DMS53 treated with DMSO at 0.1 percent for 48 hours (cell line): ENCODE measurements around the gene COX19.
"Not testable (repeated sequence)": the region's sequence is repeated elsewhere in the genome, so short reads cannot be mapped to it uniquely, and the experiment has no call there.

Experiments used
- DNase-seq: peaks from one replicate; lab custom pipeline; 2025; ENCODE audit not compliant: unreplicated experiment; lab: John Stamatoyannopoulos, UW

Gene COX19

DNA sequence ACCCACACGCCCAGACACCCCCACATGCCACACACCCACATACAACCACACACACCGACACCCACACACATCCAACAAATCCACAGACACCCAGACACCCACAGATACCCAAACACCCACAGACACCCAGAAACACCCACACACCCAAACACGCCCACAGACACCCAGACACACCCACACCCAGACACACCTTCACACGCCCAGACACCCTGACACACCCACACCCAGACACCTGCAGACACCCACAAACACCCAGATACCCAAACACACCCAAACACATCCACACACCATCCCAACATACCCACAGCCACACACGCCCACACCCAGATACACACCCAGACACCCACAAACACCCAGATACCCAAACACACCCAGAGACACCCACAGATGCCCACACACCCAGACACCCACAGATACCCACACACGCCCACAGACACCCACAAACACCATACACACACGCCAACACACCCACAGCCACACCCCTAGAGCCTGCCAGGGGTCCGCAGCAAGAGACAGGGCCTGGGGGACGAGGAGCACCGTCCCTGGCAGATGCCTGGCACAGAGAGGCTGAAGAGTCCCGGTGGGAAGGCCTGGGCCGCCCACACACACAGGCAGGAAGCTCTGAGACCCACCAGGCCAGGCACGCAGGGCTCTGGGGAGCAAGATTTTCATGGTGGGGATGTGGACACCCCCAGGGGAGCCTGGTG lies 36.1 kb upstream of the COX19 start:
- DNase-seq, result no peak

DNA sequence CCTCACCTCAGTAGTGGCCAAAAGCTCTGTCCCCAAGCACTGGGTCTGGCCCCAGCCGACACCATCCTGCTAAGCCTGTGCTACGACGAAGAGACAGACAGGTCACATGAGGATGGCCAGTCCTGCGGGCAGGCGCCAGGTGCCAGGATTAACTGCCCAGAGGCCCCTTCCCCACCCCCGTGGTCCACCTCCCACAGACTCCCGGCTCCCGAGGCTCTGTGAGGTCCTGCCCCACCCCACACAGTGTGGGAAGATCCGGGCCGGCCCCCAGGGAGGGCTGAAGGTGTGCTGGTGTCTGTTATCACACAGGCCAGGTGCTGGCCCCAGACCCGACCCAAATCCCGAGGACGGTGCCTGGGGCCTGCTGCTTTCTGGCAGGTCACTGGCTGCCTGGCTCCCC lies 34.9 kb upstream of the COX19 start:
- DNase-seq, result no peak

DNA sequence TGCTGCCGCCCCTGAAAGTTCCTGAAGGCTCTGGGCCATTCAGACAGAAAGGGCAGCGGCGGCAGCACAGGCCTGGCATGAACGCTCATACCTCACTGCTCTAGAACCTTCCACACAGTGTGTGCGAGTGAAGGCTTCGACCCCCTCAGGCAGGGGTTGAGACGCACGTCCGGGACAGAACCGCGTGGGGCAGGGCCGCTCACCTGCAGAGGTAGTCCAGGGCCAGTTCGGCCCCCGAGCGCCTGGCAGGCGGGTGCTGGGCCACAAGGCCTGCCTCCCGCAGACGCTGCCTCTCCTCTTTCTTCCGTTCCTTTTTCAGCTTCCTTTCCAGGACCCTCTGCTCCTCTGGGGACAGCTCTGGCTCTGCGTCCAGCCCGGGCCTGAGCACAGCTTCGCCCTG lies 34.4 kb upstream of the COX19 start:
- no peak for DNase-seq

DNA sequence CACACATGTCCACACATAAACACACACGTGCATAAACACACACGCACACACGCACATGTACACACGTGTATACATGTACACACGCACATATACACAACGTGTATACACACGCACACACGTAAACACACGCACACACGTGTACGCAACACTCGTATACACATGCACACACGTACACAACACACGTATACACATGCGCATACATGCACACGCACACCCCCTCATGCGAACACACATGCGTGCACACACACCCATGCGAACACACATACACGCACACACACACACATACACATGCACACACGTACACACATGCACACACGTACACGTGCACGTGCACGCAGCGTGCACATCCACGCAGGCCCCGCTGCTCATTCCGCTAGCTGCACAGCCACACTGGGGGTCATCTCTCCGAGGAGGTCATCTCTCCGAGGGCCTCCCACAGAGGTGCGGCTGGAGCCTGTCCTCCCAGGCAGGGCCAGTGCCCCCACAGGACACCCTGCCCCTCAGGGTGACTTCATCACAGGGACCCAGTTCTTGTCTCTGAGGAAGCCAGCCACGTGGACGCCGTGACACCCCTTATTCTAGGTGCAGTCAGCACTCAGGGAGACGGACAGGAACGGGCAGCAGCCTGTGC lies 33.5 kb upstream of the COX19 start:
- DNase-seq, result no peak

DNA sequence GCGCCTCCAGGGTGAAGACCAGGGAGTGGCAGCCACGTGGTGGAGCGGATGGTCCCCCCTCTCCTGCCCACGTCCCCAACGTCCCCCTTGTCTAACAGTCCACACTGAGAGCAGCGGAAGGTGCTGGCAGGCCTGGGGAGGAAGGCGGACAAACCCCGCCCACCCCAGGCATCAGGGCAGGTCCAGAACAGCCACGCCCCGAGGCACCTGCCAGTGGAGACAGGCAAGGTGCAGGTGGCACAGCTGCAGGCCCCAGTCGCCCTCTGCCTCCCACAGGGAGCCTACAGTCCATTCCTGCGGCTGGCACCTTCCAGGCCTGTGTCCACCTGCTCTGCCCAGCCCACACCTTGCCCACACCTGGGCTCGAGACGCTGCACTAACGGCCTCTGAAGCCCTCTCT lies 32.6 kb upstream of the COX19 start:
- no peak for DNase-seq

DNA sequence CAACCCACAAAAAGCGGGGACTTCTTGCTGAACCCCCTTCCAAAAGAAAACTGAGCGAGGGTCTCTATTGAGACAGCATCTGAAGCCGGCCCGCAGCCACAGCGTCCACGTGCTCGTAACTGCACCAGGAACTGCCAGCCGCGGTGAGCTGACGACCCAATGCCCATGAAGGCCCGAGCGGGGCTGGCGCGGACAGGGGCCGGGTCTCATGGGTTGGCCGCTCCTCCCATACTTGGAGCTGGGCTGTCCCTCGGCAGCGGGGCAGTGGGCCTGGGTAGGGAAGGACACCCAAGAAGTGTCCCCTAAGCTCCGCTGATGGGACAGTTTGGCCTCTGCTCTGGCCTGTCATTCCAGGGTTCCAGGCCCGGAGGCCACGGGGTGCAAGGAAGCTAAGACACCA lies 30.0 kb upstream of the COX19 start:
- no peak for DNase-seq

DNA sequence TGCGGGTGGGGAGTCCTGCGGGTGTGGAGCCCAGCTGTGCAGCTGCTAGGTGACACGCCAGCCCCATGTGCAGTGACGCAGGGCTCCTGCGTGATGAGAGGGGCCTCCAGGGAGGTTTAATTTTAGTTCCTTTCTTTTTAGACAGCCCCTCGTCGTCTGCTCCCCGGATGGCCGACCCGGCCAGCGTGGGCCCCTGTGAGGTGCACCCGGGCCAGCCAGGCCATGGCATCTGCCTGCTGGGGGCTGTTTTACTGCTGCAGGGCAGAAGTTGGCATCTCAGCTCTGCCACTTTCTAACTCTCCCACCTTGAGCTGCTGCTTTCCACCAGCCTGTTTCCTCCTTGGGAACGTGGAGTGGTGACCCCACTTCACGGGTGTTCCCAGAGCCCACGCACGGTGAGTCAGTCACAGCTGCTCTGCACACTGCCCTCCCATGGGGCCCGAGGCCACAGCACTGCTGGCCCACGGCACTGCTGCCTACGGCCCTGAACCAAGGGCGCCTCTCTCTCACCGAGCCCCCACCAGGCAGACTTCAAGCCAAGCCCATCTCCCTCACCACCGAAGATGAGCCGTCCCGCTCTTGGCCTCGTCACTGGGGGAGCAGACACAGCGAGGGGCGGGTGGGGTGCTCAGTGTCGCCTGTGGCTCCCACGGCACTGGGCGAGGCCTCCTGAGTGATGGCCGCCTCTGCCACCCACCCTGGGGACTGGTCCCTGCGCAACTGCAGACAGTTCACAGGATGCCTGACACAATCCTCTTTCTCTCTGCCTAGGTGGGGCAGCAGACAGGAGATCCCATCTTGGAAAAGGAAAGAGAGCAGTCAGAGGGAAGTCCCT lies 28.9 kb upstream of the COX19 start:
- no peak for DNase-seq

DNA sequence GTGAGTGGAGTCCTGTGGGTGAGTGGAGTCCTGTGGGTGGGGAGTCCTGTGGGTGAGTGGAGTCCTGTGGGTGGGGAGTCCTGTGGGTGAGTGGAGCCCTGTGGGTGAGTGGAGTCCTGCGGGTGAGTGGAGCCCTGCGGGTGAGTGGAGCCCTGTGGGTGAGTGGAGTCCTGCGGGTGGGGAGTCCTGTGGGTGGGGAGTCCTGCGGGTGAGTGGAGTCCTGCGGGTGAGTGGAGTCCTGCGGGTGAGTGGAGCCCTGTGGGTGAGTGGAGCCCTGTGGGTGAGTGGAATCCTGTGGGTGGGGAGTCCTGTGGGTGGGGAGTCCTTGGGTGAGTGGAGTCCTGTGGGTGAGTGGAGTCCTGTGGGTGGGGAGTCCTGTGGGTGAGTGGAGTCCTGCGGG lies 27.1 kb upstream of the COX19 start:
- not testable (repeated sequence) for DNase-seq

DNA sequence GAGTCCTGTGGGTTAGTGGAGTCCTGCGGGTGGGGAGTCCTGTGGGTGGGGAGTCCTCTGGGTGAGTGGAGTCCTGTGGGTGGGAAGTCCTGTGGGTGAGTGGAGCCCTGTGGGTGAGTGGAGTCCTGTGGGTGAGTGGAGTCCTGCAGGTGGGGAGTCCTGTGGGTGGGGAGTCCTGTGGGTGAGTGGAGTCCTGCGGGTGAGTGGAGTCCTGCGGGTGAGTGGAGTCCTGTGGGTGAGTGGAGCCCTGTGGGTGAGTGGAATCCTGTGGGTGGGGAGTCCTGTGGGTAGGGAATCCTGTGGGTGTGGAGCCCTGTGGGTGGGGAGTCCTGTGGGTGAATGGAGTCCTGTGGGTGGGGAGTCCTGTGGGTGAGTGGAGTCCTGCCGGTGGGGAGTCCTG lies 26.7 kb upstream of the COX19 start:
- not testable (repeated sequence) for DNase-seq

DNA sequence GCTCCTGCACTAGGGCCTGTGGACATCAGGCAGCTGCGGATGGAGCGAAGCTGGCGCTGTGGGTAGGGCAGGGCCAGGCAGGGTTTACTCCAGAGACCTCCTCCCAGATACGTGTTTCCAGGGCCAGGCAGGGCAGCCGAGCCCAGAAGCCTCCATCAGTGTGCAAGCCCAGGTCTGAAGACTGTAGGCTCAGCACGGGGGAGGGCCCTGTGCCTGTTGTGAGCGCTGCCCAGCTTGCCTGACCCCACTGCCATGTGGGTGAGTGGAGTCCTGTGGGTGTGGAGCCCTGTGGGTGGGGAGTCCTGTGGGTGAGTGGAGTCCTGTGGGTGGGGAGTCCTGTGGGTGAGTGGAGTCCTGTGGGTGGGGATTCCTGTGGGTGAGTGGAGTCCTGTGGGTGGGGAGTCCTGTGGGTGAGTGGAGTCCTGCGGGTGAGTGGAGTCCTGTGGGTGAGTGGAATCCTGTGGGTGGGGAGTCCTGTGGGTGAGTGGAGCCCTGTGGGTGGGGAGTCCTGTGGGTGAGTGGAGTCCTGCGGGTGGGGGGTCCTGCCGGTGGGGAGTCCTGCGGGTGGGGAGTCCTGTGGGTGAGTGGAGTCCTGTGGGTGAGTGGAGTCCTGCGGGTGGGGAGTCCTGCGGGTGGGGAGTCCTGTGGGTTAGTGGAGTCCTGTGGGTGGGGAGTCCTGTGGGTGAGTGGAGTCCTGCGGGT lies 25.9 kb upstream of the COX19 start:
- DNase-seq, result not testable (repeated sequence)

DNA sequence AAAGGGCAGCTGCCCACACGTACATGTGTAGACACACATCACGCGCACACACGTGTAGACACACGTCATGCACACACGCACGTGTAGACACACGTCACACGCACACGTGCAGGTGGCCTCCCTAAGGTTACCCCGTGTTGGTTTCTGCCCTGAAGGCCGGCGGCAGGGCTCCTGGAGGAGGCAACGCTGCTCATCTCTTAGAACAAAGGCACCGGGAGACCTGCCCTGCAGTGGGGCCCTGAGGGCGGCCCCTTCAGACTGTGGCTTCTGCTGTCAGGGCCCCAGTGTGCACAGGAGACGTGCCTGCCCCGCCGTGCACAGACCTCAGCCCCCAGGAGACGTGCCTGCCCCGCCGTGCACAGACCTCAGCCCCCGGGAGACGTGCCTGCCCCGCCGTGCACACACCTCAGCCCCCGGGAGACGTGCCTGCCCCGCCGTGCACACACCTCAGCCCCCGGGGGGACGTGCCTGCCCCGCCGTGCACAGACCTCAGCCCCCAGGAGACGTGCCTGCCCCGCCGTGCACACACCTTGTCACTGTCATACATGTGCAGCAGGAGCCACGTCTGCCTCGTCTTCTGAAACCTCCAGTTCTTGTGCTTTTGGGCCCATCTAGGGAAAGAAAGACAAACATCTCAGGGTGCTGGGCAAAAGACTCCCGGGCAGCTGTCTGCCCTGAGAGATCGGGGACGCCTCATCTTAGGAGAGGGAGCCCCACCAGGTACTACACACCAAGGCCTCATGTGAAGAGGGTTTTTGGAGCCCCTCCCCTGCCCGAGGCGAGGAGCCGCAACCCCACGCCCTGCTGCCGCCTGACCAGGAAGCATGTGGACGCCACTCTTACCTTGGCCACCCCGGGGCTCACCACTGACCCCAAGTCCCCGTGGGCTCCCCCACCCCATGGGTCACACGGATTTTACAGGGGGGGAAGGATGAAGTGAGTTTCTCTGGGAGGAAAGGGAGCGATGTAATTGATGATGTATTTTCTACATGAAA lies 24.9 kb upstream of the COX19 start:
- DNase-seq, result no peak

DNA sequence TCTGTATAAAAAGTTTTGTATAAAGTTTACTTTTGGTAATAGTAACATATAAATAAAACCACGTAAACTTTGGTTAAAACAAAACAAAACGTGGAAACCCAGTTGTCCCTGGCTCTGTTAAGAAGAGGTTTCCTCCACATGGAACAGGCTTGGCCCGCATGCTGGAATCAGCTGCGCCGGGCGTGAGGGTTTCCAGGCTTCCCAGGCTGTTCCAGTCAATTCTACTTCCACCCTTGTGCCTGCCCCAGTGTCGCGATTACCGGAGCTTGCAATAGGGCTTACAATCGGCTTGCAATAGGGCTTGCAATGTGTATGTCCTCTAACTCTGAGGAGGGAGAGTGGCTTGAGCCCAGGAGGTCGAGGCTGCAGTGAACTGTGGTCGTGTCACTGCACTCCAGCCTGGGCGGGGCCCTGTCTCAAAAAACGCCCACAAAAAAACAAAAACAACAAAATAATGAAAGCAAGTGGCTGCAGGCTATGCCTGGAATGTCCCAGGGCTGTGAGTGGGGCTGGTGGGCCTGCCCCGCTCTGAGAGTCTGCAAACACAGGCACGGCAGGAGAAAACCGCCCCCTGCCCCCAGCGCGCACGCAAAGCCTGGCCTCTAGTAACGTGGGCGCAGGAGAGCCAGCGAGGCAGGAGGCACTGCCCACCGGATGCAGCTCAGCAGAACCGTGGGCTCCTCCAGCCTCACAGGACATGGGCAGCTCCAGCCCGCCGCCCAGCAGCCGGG lies 24.0 kb upstream of the COX19 start:
- no peak for DNase-seq

DNA sequence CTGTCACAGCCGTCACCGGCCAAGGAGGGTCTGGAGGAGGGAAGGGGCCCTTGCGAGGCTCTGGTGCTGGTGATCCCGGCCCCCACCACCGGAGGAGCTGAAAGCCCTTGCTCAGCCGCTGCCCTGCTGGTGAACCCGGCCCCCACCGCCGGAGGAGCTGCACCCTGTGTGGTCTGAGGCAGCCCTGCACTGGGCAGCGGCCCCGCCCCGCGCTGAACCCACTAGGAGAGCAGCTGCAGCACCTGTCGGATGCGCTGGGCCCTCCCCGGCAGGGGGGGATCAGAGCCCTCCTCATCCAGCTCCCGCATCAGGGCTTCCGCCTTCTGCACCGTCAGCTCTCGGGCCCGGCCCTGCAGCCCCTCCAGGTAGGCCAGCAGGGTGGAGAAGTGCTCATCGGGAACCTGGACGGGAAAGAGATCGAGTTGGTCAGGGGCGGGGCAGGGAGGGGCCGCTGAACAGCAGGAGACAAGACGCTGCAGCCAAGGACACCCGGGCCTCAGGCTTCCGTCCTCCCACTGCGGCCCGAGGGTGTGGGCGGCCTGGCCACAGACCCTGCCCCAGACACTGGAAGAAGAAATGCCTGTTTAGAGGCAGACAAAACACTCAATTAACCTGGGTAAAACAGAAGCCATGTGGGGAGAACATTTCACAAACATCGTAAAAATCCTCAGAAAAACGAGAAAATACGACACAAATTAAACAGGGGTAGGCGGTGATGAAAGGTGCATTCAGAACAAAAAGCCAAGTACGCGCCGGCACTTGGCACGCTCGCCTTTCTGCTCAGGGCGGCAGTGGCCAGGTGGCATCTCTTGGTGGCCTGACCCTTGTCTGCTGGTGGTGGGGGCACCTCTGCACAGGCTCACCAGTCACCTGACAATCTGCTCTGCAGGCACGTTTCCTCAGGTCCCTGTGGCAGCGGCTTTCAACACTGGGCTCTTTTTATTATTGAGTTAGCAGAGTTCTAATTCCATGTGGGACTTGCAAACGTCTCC lies 22.4 kb upstream of the COX19 start:
- DNase-seq, result no peak

DNA sequence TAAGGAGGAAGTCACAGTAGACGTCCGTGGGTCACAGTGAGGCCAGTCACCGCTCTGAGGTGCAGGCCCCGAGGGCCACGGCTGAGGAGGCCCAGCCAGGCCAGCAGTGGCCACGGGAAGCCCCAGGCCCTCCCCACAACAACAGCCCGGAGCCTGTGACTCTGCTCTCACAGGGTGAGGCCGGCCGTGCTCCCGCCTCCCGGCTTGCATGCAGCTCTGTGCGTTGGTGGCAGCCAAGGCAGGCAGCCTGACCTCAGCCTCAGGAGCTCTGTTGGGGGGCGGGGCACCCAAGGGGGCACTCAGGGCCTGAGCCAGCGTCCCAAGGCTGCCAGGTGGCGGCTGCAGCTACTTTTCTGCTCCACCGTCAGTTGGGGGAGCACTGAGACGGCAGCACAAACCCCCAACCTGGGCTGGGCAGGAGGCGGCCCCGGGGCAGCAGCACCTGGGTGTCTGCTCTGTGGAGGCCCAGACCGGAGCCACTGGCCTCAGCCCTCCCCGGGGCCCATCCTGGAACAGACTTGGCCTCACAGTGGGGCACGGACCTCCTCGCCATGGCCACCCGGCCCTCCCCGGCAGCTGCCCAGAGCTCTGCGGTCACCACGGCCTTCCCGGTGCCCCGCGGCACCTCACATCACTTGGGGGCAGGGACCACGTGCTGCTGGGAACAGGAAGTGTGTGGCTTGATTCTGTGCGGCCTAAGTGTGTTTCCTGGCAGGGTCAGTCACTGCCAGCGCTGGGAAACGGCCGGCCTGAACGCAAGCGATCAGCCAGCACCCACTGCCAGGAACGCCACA lies 20.9 kb upstream of the COX19 start:
- DNase-seq, result no peak

DNA sequence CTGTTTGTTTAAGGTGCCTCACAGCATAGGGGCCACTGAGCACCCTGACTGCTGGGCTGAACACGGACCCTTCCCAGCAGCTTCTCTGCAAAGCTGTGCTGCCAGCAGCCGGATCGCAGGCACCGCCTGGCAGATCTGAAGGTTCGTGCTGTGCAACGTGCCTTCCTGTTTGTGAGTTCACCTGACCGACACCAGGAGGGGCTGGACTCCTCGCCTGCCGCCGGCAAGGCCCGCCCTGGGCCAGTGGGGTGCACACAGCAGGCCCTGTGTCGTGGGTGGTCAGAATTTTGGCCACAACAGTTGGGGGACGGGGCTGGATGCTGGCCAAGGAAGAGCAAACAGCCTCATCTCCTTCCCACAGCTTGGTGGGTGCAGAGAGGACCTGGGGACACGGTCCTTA lies 20.2 kb upstream of the COX19 start:
- DNase-seq, result no peak

DNA sequence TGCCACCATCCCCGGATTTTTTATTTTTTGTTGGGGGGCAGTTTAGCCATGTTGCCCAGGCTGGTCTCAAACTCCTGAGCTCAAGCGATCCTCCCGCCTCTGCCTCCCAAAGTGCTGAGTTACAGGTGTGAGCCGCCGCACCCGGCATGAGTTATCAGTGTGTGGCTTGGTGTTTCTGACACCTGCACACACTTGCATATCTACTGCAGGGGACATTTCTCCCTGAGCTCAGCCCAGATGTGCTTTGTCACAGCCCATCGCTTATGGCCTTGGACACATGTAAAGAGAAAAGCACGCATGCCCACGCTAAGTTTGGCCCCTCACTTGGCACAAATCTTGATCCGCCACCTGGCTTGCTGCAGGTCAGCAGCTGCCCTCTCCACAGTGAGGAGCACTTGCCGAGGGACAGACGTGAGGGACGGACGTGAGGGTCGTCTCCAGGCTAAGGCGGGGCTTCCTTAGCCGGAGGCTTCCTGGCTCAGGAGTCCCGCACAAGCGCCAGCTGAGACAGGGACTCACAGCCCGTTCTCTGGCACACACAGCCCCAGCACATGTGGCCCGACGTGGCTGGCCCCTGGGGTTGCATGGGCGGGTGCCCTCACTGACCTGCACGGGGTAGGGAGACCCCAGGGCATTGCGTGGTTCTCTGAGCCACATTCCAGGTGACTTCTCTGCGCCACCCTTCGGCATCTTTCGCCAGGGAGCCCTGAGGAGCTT lies 19.4 kb upstream of the COX19 start:
- DNase-seq, result no peak
